Midbrain (tissue), 1 donor: Measurements from ENCODE around the gene TNIK.

Source experiments
- DNase-seq: peaks from one replicate; lab custom pipeline; 2025; lab: John Stamatoyannopoulos, UW

TNIK gene

DNA sequence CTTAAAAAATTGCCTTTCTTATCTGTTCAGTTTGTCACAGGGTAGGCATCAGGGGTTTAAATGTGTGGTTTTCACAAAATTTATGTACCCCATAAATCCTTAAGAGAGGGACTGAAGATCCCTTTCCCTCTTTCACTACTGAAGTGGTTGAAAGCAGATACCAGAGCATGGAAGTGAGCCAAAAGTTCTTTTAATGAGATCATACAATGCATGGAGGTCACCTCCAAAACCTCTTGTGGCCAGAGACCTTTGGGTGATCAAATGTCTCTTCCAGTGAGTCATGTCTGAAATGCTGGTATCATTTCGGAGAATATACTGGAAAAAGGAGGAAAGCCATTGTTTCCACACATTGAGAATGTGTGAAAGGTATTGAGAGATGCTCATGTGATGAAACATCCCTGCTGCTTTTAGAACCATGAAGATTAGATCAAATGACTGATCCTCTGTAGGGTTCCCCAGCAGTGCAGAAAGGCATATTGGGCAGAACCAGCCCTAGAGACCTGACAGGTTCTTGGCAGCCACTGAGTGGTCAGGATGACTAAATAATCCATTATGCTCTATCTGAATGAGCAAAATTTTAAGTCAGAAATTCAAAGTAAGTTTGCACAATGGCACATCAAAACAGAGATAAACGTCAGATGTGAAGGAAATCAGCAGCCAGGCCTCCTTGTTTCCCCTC is 267.9 kb downstream of the TNIK start:
- no peak for DNase-seq

- DNase-seq = no peak
Measured at GRCh38 chr3:171190668-171191067, 269.5 kb downstream of the TNIK start.

GRCh38 chr3:171189394-171190080 is 270.7 kb downstream of the TNIK start:
- DNase-seq = no peak

DNA sequence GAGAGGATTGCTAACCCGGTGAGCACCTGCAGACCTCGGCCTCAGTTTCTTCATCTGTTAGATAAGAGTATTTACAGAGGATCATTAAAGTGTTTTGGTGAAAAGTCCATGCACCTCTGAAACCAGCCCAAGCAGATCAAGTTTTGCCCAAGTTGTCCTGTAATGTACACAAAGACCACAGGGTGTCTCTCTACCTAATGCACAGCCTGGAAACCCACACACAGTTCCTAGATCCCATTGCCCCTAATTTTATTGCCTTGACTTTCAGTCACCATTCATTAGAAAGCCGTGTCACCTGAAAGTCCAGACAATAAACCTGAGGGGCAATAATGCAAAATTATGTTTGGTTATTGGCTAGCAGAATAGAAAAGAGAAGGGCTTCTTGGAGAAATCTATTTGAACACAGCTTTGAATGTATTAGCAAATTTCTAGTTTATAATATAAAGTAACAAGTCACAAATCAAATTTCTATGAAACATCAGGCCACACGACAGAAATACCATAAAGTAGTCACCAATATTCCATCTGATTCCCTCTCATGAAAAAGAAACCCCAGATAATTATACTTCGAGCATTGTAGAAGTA is 272.4 kb downstream of the TNIK start:
- DNase-seq = peak; percentile 64

- DNase-seq = no peak
Measured at GRCh38 chr3:171186817-171187500, 273.2 kb downstream of the TNIK start.

- DNase-seq = no peak
Measured at GRCh38 chr3:171186383-171186782, 273.8 kb downstream of the TNIK start.

GRCh38 chr3:171185959-171186358 is 274.2 kb downstream of the TNIK start:
- no peak for DNase-seq

GRCh38 chr3:171184372-171184771 is 275.8 kb downstream of the TNIK start:
- DNase-seq = no peak

GRCh38 chr3:171183042-171183441 is 277.2 kb downstream of the TNIK start:
- peak; percentile 71 for DNase-seq

- DNase-seq = no peak
Measured at GRCh38 chr3:171181907-171182690, 278.1 kb downstream of the TNIK start.

DNA sequence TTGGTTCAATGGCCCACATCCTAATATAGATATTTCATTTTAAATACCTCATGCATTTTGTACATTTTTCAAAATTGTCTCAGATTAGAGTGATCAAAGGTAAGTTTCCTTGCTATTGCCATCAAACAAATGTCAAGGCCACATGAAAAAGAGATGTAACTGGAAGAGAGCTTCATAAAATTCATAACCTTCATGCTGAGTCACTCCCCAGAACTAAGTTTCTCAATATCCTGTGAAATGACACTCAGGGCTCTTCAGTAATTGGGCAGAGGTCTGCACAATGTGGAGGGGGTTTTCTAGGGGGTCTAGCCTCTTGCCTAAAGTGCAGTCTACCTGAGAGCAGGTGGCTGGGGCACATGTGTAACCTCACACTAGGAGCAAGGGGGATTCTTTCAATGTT is 281.5 kb downstream of the TNIK start:
- DNase-seq = no peak

DNA sequence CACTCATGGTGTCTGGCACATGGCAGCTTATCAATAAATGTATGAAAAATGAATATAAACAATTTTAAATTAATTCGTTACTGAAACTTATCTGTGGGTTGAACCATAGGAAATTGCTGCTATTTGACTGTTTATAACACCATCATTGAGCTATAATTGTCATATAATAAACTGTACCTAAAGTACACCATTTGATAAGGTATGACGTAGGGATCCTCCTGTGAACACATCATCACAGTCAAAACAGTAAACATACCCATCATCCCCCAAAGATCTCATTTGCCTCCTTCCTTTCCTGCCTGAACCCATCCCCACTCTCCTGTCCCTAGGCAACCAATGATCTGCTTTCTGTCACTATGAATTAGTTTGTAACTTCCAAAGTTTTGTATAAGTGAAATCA is 282.7 kb downstream of the TNIK start:
- no peak for DNase-seq

- DNase-seq = no peak
Measured at GRCh38 chr3:171177056-171177455, 283.1 kb downstream of the TNIK start.

- DNase-seq = no peak
Measured at GRCh38 chr3:171176244-171176933, 283.8 kb downstream of the TNIK start.

- DNase-seq = peak; percentile 37
Measured at GRCh38 chr3:171175741-171176234, 284.4 kb downstream of the TNIK start.

DNA sequence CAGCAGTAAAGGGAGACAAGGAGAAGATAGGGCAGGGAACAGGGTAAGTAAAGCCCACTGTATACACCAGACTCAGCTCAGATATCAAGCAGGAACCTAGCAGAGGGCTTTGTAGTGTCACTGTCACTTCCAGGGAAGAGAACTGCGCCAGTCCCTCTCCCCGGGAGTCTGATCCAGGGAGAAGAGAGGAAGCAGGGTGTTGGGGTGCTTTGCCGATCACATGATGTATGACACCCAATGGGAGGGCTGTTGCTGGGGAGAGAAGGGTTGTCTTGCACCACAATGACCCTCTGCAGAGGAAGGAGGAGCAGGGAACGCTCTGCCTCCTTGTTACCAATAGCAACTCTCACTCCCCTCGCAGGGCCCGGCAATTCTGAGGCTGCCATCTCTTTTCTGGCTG is 286.5 kb downstream of the TNIK start:
- peak; percentile 93 for DNase-seq

- DNase-seq = no peak
Measured at GRCh38 chr3:171172070-171172469, 288.1 kb downstream of the TNIK start.

- no peak for DNase-seq
Measured at GRCh38 chr3:171169866-171170265, 290.3 kb downstream of the TNIK start.

- DNase-seq = no peak
Measured at GRCh38 chr3:171169443-171169842, 290.8 kb downstream of the TNIK start.

DNA sequence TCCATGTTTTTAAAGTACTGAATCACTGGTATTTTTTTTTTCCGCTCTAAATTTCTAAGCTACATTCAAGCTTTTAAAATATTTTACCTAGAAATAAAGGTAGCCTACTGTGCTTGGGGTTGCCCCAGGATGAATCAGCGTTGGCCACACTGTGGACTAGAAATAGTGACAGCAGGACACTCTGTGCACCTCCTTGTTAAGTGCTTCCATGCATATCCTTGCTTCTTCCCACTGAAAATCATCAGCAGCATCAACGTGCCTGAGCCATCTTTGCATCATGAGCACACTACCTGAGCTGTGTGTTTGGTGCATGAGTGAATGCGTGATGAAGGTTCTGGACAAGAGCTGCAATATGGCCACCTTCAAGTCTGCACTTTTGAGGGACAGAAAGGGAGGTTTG is 291.7 kb downstream of the TNIK start:
- DNase-seq = no peak

GRCh38 chr3:171168086-171168485 is 292.1 kb downstream of the TNIK start:
- no peak for DNase-seq
